Right atrium auricular region (tissue), 2 donors: Measurements from ENCODE around the gene TFE3. TPM values are rescaled to one million over a fixed set of nuclear protein-coding genes. Genes with fewer than 3 reads are reported as not detected.
A peak's percentile ranks its signal among the peaks of the same experiment; 100 is the strongest.

ENCODE experiments used
- DNase-seq: peaks from one replicate; pipeline ENCODE4 v3.0.0-alpha.2; 2019; ENCODE audit warnings: low spot score
- H3K27ac ChIP-seq, 2 donors: fragments of 200-600 bp; sonication (generic); 1 replicate in 1 of 2; 2 replicates in 1 of 2; pipeline ENCODE4 v1.5.1; 2016 to 2019
- H3K27me3 ChIP-seq, 2 donors: fragments of 200-600 bp; sonication (generic); one replicate each; pipeline versions ENCODE4 v1.5.1 to v1.6.0; 2017 to 2019
- H3K36me3 ChIP-seq: fragments of 200-600 bp; sonication (generic); one replicate; pipeline ENCODE4 v1.5.1; 2016
- H3K4me1 ChIP-seq, 2 donors: fragments of 200-600 bp; sonication (generic); one replicate each; pipeline versions ENCODE4 v1.5.1 to v1.6.0; 2017 to 2019
- H3K4me3 ChIP-seq, 2 donors: fragments of 200-600 bp; sonication (generic); 1 replicate in 1 of 2; 2 replicates in 1 of 2; pipeline ENCODE4 v1.5.1; 2017 to 2019; ENCODE audit warnings: mild to moderate bottlenecking in 1 of 2, moderate library complexity in 1 of 2
- H3K9me3 ChIP-seq, 2 donors: fragments of 200-600 bp; sonication (generic); one replicate each; pipeline ENCODE4 v1.5.1; 2019
- CTCF ChIP-seq, 2 donors: fragments of 200-600 bp; sonication (generic); IDR thresholded peaks; one replicate each; pipeline ENCODE4 v1.5.1; 2019; ENCODE audit warnings: antibody characterized with exemption in 2 of 2
- total RNA-seq, 2 donors: library from RNA; depleted of rRNA; stranded (reverse); fragments of >200 nt; gene quantifications; one replicate each; pipeline ENCODE4 v1.1.0, GENCODE V29; 2016

TFE3 gene, protein sequence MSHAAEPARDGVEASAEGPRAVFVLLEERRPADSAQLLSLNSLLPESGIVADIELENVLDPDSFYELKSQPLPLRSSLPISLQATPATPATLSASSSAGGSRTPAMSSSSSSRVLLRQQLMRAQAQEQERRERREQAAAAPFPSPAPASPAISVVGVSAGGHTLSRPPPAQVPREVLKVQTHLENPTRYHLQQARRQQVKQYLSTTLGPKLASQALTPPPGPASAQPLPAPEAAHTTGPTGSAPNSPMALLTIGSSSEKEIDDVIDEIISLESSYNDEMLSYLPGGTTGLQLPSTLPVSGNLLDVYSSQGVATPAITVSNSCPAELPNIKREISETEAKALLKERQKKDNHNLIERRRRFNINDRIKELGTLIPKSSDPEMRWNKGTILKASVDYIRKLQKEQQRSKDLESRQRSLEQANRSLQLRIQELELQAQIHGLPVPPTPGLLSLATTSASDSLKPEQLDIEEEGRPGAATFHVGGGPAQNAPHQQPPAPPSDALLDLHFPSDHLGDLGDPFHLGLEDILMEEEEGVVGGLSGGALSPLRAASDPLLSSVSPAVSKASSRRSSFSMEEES
- total RNA-seq: 10 to 100 TPM; 25.8 to 60.3 TPM

GRCh38 chrX:49043220-49043986 lies at the start of gene TFE3:
TSS of gene TFE3 (minus strand) at chrX:49043357. CDS start at chrX:49043226, 131 bp downstream.
- Histone ChIP-seq H3K27ac (peak within 1 kb of the TSS; percentile 97 to 99), H3K9me3 (peaks cover 0 to 4% of the 10 kb centered on the region in 2 donors), H3K4me1 (peaks cover 0 to 19% of the 10 kb centered on the region in 2 donors), H3K4me3 (peak within 1 kb of the TSS; percentile 81 to 93), H3K27me3 (no peaks in the 10 kb centered on the region), H3K36me3 (peaks cover 12% of the 10 kb centered on the region)
- DNase-seq: peak; percentile 99
- TF ChIP-seq CTCF (IDR thresholded peaks at IDR 0.05): peak; percentile 25 to 71

DNA sequence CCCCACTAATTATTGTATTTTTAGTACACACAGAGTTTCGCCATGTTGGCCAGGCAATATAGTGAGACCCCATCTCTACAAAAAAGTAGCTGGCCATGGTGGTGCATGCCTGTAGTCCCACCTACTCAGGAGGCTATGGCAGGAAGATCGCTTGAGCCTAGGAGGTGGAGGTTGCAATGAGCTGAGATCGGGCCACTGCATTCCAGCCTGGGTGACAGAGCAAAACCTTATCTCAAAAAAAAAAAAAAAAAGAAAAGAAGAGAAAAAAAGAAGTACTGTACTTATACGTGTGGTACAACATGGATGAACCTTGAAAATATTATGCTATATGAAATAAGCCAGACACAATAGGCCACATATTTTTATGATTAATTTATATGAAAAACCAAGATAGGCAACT lies 46.4 kb upstream of the TFE3 start:
- no peaks in the 10 kb centered on the region for H3K9me3 ChIP-seq
- no peak overlapping the region for H3K4me3 ChIP-seq
- no peak for DNase-seq
- no peaks in the 10 kb centered on the region for H3K4me1 ChIP-seq
- no peaks in the 10 kb centered on the region for H3K36me3 ChIP-seq
- no peak overlapping the region for H3K27ac ChIP-seq
- TF ChIP-seq CTCF (IDR thresholded peaks at IDR 0.05): no peak
- no peaks in the 10 kb centered on the region for H3K27me3 ChIP-seq

- Histone ChIP-seq H3K27ac (no peak overlapping the region), H3K4me1 (peaks cover 0 to 9% of the 10 kb centered on the region in 2 donors), H3K4me3 (no peak overlapping the region), H3K9me3 (no peaks in the 10 kb centered on the region), H3K36me3 (peaks cover 5% of the 10 kb centered on the region), H3K27me3 (no peaks in the 10 kb centered on the region)
- TF ChIP-seq CTCF (IDR thresholded peaks at IDR 0.05): no peak
- no peak for DNase-seq
Observed at GRCh38 chrX:49082271-49082871, 39.2 kb upstream of the TFE3 start.

DNA sequence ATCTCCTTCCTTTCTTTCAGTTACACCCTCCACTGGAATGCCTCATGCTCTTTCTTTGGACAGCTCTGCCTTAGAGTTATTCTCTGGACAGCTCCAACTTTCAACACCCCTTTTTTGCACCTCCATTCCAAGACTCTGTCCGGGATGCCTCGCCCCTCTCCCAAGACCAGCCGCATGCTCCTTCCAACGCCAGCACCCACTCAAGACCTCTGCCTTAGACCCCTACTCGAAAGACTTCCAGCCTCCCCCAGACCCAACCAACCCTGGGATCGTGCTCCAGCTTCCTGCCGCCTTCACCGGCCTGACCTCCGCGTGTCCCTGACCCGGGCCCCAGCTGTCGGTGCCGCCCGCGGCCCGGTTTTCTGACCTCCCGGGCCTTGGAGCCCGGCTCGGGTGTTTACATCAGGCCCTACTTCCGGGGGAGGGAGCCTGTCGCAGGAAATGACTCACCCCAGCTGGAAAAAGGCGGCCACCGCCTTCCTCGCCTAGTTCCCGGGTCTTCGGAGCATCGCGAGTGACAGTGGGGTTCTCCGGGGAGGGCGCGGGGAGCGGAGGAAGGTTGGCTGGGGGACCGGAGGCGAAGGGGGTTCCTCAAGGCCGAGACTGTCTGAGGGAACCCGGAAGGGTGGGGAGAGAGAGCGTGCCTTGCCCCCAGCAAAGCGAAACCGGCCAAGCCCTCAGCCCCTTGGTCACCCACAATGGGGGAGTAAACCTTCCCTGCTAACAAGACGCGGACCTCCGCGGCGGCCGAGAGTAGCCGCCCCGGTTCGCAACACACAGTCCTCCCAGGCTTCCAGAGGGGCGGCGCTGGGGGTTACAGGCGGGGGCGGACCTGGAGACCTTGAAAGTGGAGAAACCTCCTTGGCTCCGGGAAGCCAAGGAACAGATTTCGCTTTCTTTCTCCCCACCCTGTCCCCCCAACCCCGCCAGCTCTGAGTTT lies 36.6 kb upstream of the TFE3 start, which contains the start of gene WDR45:
TSS of gene WDR45 (minus strand) at position 399 of the 940 bp plus-strand sequence. CDS start 1,792 bp downstream, outside the sequence.
- Histone ChIP-seq H3K4me3 (peak within 1 kb of the TSS; percentile 54 to 60), H3K9me3 (no peaks in the 10 kb centered on the region), H3K36me3 (peaks cover 18% of the 10 kb centered on the region), H3K27ac (peak within 1 kb of the TSS; percentile 84 to 91), H3K4me1 (peaks cover 0 to 9% of the 10 kb centered on the region in 2 donors), H3K27me3 (no peaks in the 10 kb centered on the region)
- DNase-seq: peak; percentile 82
- TF ChIP-seq CTCF (IDR thresholded peaks at IDR 0.05): no peak
